Mesothelial cell of epicardium (in vitro differentiated cells): Measurements from ENCODE around the gene WARS2. TPM values are rescaled to one million over a fixed set of nuclear protein-coding genes. Genes with fewer than 3 reads are reported as not detected.

ENCODE experiments used
- DNase-seq, 2 experiments: peaks; one replicate each; pipeline ENCODE4 v3.0.0; 2021; ENCODE audit warnings: low spot score in 2 of 2; ENCODE audit not compliant: unreplicated experiment in 2 of 2
- H3K27ac Mint-ChIP-seq: 2 replicates; pipeline ENCODE4 v1.8.0; 2021; ENCODE audit warnings: mixed read lengths
- H3K27me3 Mint-ChIP-seq: 2 replicates; pipeline ENCODE4 v1.8.0; 2021; ENCODE audit warnings: low read depth, mixed read lengths
- H3K36me3 Mint-ChIP-seq: 2 replicates; pipeline ENCODE4 v1.8.0; 2021; ENCODE audit warnings: mixed read lengths
- H3K4me1 Mint-ChIP-seq: 2 replicates; pipeline ENCODE4 v1.8.0; 2021; ENCODE audit warnings: mixed read lengths
- H3K4me3 Mint-ChIP-seq: 2 replicates; pipeline ENCODE4 v1.8.0; 2021; ENCODE audit warnings: mild to moderate bottlenecking, moderate library complexity, mixed read lengths
- H3K9me3 Mint-ChIP-seq: 2 replicates; pipeline ENCODE4 v1.8.0; 2021; ENCODE audit warnings: mixed read lengths
- total RNA-seq: library from RNA; stranded (reverse); gene quantifications from 3 replicates; pipeline ENCODE4 v1.2.1, GENCODE V29; 2021
- TF ChIP-seq, protein P1 (sequence below): fragments of 200-600 bp; sonication (generic); IDR thresholded peaks from one replicate; pipeline ENCODE4 v1.5.0; 2021; ENCODE audit warnings: antibody characterized with exemption; ENCODE audit not compliant: unreplicated experiment

WARS2 gene
- total RNA-seq, 1 donor from 2014 or later: 18.7 TPM

GRCh38 chr1:119084798-119085197, 55.7 kb downstream of the WARS2 start:
- Mint-ChIP-seq H3K27me3 (no peaks in the 10 kb centered on the region), H3K4me3 (no peak overlapping the region), H3K27ac (no peak overlapping the region), H3K9me3 (peaks cover 7% of the 10 kb centered on the region), H3K4me1 (peaks cover 11% of the 10 kb centered on the region), H3K36me3 (peaks cover 3% of the 10 kb centered on the region)
- DNase-seq: no peak
- TF ChIP-seq, protein P1, sequence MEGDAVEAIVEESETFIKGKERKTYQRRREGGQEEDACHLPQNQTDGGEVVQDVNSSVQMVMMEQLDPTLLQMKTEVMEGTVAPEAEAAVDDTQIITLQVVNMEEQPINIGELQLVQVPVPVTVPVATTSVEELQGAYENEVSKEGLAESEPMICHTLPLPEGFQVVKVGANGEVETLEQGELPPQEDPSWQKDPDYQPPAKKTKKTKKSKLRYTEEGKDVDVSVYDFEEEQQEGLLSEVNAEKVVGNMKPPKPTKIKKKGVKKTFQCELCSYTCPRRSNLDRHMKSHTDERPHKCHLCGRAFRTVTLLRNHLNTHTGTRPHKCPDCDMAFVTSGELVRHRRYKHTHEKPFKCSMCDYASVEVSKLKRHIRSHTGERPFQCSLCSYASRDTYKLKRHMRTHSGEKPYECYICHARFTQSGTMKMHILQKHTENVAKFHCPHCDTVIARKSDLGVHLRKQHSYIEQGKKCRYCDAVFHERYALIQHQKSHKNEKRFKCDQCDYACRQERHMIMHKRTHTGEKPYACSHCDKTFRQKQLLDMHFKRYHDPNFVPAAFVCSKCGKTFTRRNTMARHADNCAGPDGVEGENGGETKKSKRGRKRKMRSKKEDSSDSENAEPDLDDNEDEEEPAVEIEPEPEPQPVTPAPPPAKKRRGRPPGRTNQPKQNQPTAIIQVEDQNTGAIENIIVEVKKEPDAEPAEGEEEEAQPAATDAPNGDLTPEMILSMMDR: no peak

GRCh38 chr1:119083980-119084379, 56.5 kb downstream of the WARS2 start:
- Mint-ChIP-seq H3K4me1 (peaks cover 13% of the 10 kb centered on the region), H3K27me3 (no peaks in the 10 kb centered on the region), H3K27ac (no peak overlapping the region), H3K36me3 (no peaks in the 10 kb centered on the region), H3K4me3 (no peak overlapping the region), H3K9me3 (peaks cover 11% of the 10 kb centered on the region)
- no peak for DNase-seq
- TF ChIP-seq, protein P1: no peak

DNA sequence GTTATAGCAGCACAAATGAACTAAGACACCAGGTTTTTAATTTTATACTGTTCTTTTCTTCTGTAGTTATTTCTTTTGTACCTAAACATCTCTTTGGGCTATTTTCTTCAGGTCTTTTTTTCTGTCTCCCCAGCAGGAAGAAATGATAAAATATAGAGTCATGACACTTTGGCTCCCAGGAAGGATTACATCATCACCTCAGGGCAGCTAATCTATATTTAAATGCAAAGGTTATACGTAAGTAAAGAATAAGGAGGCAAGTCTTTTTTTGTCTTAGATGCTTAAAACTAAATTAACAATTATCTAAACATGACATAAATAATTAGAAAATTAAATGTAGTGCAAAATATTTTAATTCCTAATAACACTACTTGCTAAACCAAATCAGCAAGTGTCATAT, 57.0 kb downstream of the WARS2 start:
- Mint-ChIP-seq H3K27ac (no peak overlapping the region), H3K9me3 (peaks cover 14% of the 10 kb centered on the region), H3K4me1 (peaks cover 13% of the 10 kb centered on the region), H3K4me3 (no peak overlapping the region), H3K27me3 (no peaks in the 10 kb centered on the region), H3K36me3 (no peaks in the 10 kb centered on the region)
- TF ChIP-seq, protein P1: no peak
- DNase-seq: no peak

GRCh38 chr1:119081700-119082099, 58.8 kb downstream of the WARS2 start:
- Mint-ChIP-seq H3K27ac (no peak overlapping the region), H3K36me3 (no peaks in the 10 kb centered on the region), H3K4me1 (peaks cover 13% of the 10 kb centered on the region), H3K27me3 (no peaks in the 10 kb centered on the region), H3K4me3 (no peak overlapping the region), H3K9me3 (peaks cover 14% of the 10 kb centered on the region)
- DNase-seq: no peak
- TF ChIP-seq, protein P1: no peak

DNA sequence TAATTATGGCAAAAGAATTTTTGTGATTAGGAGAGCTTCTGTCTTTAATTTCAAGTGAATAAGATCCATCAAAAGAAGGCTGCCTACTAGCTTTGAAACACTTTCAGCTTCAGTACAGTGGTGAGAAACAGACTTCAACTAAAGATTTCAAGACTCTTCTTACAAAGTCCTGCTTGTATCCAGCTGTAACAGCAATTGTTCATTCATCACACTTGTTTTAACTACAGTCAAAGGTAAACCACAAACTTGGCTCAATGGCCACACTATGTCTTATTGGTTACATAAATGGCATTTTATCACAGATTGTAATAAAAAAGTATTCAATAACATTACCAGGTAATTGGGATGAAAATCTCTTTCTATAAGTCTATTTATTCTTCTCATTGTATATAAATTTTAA, 59.2 kb downstream of the WARS2 start:
- TF ChIP-seq, protein P1: no peak
- no peak overlapping the region for H3K4me3 Mint-ChIP-seq
- H3K27me3 Mint-ChIP-seq: no peaks in the 10 kb centered on the region
- peaks cover 14% of the 10 kb centered on the region for H3K9me3 Mint-ChIP-seq
- H3K36me3 Mint-ChIP-seq: no peaks in the 10 kb centered on the region
- DNase-seq: no peak
- peaks cover 13% of the 10 kb centered on the region for H3K4me1 Mint-ChIP-seq
- H3K27ac Mint-ChIP-seq: no peak overlapping the region

DNA sequence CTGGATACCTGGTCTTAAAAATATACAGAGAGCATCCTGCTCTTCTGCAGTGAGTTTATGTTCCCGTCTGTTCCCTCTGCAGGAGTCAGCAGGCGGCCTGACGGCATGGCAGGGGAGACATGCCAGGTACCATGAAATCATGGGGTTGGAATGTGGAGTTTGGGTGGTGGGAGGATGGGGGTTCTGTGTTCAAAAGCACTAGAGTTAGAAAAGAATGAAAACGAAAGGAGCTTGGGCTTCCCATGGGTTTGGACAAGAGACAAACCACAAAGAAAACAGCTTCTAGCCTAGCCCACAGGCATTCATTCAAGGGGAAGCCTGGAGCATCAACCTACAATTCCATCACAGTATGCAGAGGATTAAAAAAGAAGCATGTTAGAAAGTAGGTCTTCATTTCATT, 59.9 kb downstream of the WARS2 start:
- TF ChIP-seq, protein P1: no peak
- Mint-ChIP-seq H3K27me3 (no peaks in the 10 kb centered on the region), H3K4me3 (no peak overlapping the region), H3K4me1 (peaks cover 13% of the 10 kb centered on the region), H3K27ac (peak overlapping the region; percentile 59), H3K36me3 (no peaks in the 10 kb centered on the region), H3K9me3 (peaks cover 14% of the 10 kb centered on the region)
- DNase-seq: no peak
